ENCODE results near the gene KCMF1.

The KCMF1 gene

GRCh38 chr2:84970868-84971509, at the start of gene KCMF1:
Gene KCMF1 (plus strand): TSS chr2:84971161. CDS start chr2:84971452, 291 bp downstream.
- peaks cover 14% of the 10 kb centered on the region for H4K20me1 ChIP-seq (ENCODE audit: low read depth, low read length)
- TF ChIP-seq CTCF (IDR thresholded peaks at IDR 0.05; ENCODE audit: insufficient read depth, low read length, poor library complexity, severe bottlenecking) = no peak
- TF ChIP-seq EZH2phosphoT487 (conservative IDR thresholded peaks at IDR 0.05; ENCODE audit: low read length) = no peak
- H3K36me3 ChIP-seq (ENCODE audit: low read length) = 0 out of 2 replicates have a peak, but pooled peaks cover 3% of the 10 kb centered on the region
- H3K9ac ChIP-seq (ENCODE audit: low read length) = peak within 1 kb of the TSS; percentile 77
- no peaks in the 10 kb centered on the region for H3K9me2 ChIP-seq (replicated peaks; ENCODE audit: insufficient read depth, low read length)
- H3K79me2 ChIP-seq (ENCODE audit: insufficient read depth, low read length) = peaks cover 78% of the 10 kb centered on the region
- H3K9me3 ChIP-seq (ENCODE audit: insufficient read depth, low read length) = no peaks in the 10 kb centered on the region
- peak within 1 kb of the TSS; percentile 90 for H3K4me2 ChIP-seq (ENCODE audit: low read depth, low read length, poor library complexity, severe bottlenecking)
- H3K4me3 ChIP-seq (ENCODE audit: insufficient read depth, low read length, poor library complexity, severe bottlenecking) = peak within 1 kb of the TSS; percentile 60
- H3F3A ChIP-seq (ENCODE audit: insufficient read depth) = peaks cover 9% of the 10 kb centered on the region
- no peak within 1 kb of the TSS for H2AFZ ChIP-seq (ENCODE audit: low read depth, low read length, severe bottlenecking)
- no peaks in the 10 kb centered on the region for H3K27me3 ChIP-seq (ENCODE audit: low read length)
- H3K27ac ChIP-seq (ENCODE audit: low read depth, low read length) = peak within 1 kb of the TSS; percentile 82

- Histone ChIP-seq H2AFZ (ENCODE audit: low read depth, low read length, severe bottlenecking) (no peak overlapping the region), H3K27ac (ENCODE audit: low read depth, low read length) (no peak overlapping the region), H3K4me2 (ENCODE audit: low read depth, low read length, poor library complexity, severe bottlenecking) (no peak overlapping the region), H3K27me3 (ENCODE audit: low read length) (no peaks in the 10 kb centered on the region), H3K9me3 (ENCODE audit: insufficient read depth, low read length) (no peaks in the 10 kb centered on the region), H4K20me1 (ENCODE audit: low read depth, low read length) (no peaks in the 10 kb centered on the region), H3K9ac (ENCODE audit: low read length) (no peak overlapping the region), H3K79me2 (ENCODE audit: insufficient read depth, low read length) (no peaks in the 10 kb centered on the region), H3K9me2 (replicated peaks; ENCODE audit: insufficient read depth, low read length) (no peaks in the 10 kb centered on the region), H3K36me3 (ENCODE audit: low read length) (no peaks in the 10 kb centered on the region), H3K4me3 (ENCODE audit: insufficient read depth, low read length, poor library complexity, severe bottlenecking) (no peak overlapping the region), H3F3A (ENCODE audit: insufficient read depth) (peaks cover 13% of the 10 kb centered on the region; the same call in 1 of the 2 replicates)
- TF ChIP-seq EZH2phosphoT487 (conservative IDR thresholded peaks at IDR 0.05; ENCODE audit: low read length) (no peak), CTCF (IDR thresholded peaks at IDR 0.05; ENCODE audit: insufficient read depth, low read length, poor library complexity, severe bottlenecking) (no peak)
Measured at GRCh38 chr2:84923009-84923408, 48.0 kb upstream of the KCMF1 start.

GRCh38 chr2:84924173-84925106, 46.5 kb upstream of the KCMF1 start:
- H3K27ac ChIP-seq (ENCODE audit: low read depth, low read length) = no peak overlapping the region
- no peak overlapping the region for H3K4me3 ChIP-seq (ENCODE audit: insufficient read depth, low read length, poor library complexity, severe bottlenecking)
- no peaks in the 10 kb centered on the region for H3K9me2 ChIP-seq (replicated peaks; ENCODE audit: insufficient read depth, low read length)
- no peak overlapping the region for H3K9ac ChIP-seq (ENCODE audit: low read length)
- no peaks in the 10 kb centered on the region for H3K27me3 ChIP-seq (ENCODE audit: low read length)
- no peaks in the 10 kb centered on the region for H3K9me3 ChIP-seq (ENCODE audit: insufficient read depth, low read length)
- TF ChIP-seq EZH2phosphoT487 (conservative IDR thresholded peaks at IDR 0.05; ENCODE audit: low read length) (no peak), CTCF (IDR thresholded peaks at IDR 0.05; ENCODE audit: insufficient read depth, low read length, poor library complexity, severe bottlenecking) (no peak)
- H3K36me3 ChIP-seq (ENCODE audit: low read length) = no peaks in the 10 kb centered on the region
- H3K79me2 ChIP-seq (ENCODE audit: insufficient read depth, low read length) = no peaks in the 10 kb centered on the region
- H3F3A ChIP-seq (ENCODE audit: insufficient read depth) = peaks cover 13% of the 10 kb centered on the region; the same call in 1 of the 2 replicates
- no peaks in the 10 kb centered on the region for H4K20me1 ChIP-seq (ENCODE audit: low read depth, low read length)
- no peak overlapping the region for H3K4me2 ChIP-seq (ENCODE audit: low read depth, low read length, poor library complexity, severe bottlenecking)
- no peak overlapping the region for H2AFZ ChIP-seq (ENCODE audit: low read depth, low read length, severe bottlenecking)
